ENCODE results near the gene COPS4. TPM values are rescaled to one million over a fixed set of nuclear protein-coding genes. Genes with fewer than 3 reads are reported as not detected.

COPS4 gene
- total and polyA plus RNA-seq, 2 of the 8 experiments (the other 6 are each of a cell fraction or from before 2014, with no cell fraction given) = 14.9 to 28.3 TPM

- TF ChIP-seq CHD1 (IDR thresholded peaks at IDR 0.05; ENCODE audit: low read depth, low read length) (no peak), POLR2AphosphoS5 (IDR thresholded peaks at IDR 0.05; ENCODE audit: low read depth, low read length) (no peak), ATF3 (IDR thresholded peaks at IDR 0.05; ENCODE audit: insufficient read depth, low read depth, low read length) (no peak), KDM4A (IDR thresholded peaks at IDR 0.05; ENCODE audit: low read depth, low read length, severe bottlenecking) (no peak), FOSL1 (IDR thresholded peaks at IDR 0.05; ENCODE audit: insufficient read depth, low read depth, low read length) (no peak), TAF7 (optimal IDR thresholded peaks at IDR 0.05; ENCODE audit: borderline replicate concordance, low read depth, low read length) (no peak), GABPA (IDR thresholded peaks at IDR 0.05; ENCODE audit: borderline replicate concordance, insufficient read depth, low read length) (no peak), BRCA1 (IDR thresholded peaks at IDR 0.05; ENCODE audit: low read depth, low read length) (no peak), ATF2 (IDR thresholded peaks at IDR 0.05; ENCODE audit: low read length) (no peak)
These were observed 40.5 kb downstream of the COPS4 start (continued) for GRCh38 chr4:83075311-83076095.
